Fibroblast of pulmonary artery (primary cell): Measurements from ENCODE around the gene COL9A2.

ENCODE experiments used
- DNase-seq: peaks from one replicate; pipeline ENCODE4 v3.0.0-alpha.2; 2010; ENCODE audit warnings: low read depth
- H3K4me3 ChIP-seq: replicated peaks from 2 replicates; pipeline ENCODE4 v1.5.1; 2011; ENCODE audit warnings: low read depth, mild to moderate bottlenecking, control low read depth, low read length, moderate library complexity
- CTCF ChIP-seq: IDR thresholded peaks from 2 replicates; pipeline ENCODE4 v1.5.1; 2011; ENCODE audit warnings: mild to moderate bottlenecking, control low read depth, low read length, inconsistent platforms; ENCODE audit errors: missing control alignments

COL9A2 gene

GRCh38 chr1:40272653-40273213 is 44.4 kb downstream of the COL9A2 start:
- no peak for DNase-seq
- TF ChIP-seq CTCF: no peak

GRCh38 chr1:40270152-40270834 is 46.8 kb downstream of the COL9A2 start:
- no peak for TF ChIP-seq CTCF
- DNase-seq: no peak
- H3K4me3 ChIP-seq: no peak overlapping the region

More at GRCh38 chr1:40272653-40273213, 44.4 kb downstream of the COL9A2 start:
- H3K4me3 ChIP-seq: no peak overlapping the region

- no peak overlapping the region for H3K4me3 ChIP-seq
- TF ChIP-seq CTCF: no peak
- no peak for DNase-seq
Observed at GRCh38 chr1:40268211-40268610, 48.9 kb downstream of the COL9A2 start.

- no peak overlapping the region for H3K4me3 ChIP-seq
- peak; percentile 98 for DNase-seq
- TF ChIP-seq CTCF: no peak
Observed at GRCh38 chr1:40267767-40268187, 49.3 kb downstream of the COL9A2 start.

GRCh38 chr1:40266786-40267535 is 50.1 kb downstream of the COL9A2 start:
- H3K4me3 ChIP-seq: no peak overlapping the region
- no peak for TF ChIP-seq CTCF
- DNase-seq: no peak

- TF ChIP-seq CTCF: no peak
- H3K4me3 ChIP-seq: no peak overlapping the region
Observed at GRCh38 chr1:40265919-40266318, 51.2 kb downstream of the COL9A2 start.

More at GRCh38 chr1:40265919-40266318, 51.2 kb downstream of the COL9A2 start:
- no peak for DNase-seq
